SK-N-SH treated with all-trans-retinoic acid at 6 μM for 48 hours (cell line): ENCODE results near the gene CORO2A.

ENCODE experiments used
- ATAC-seq: fragments of 200-7000 bp; cut with Tn5 transposase; 3 replicates; pipeline ENCODE4 v1.9.1; 2020; ENCODE audit warnings: mild to moderate bottlenecking, moderate library complexity
- ARNTL ChIP-seq: fragments of 450-650 bp; formaldehyde crosslinking; IDR thresholded peaks from 2 replicates; pipeline ENCODE4 v1.5.0; 2020; ENCODE audit warnings: low read depth, mild to moderate bottlenecking, moderate library complexity, borderline replicate concordance
- BACH2 ChIP-seq: fragments of 250-450 bp; sonication (Bioruptor Pico); IDR thresholded peaks from 2 replicates; pipeline ENCODE4 v1.9.0; 2021; ENCODE audit warnings: mild to moderate bottlenecking, borderline replicate concordance
- CSDC2 ChIP-seq: fragments of 250-450 bp; sonication (Bioruptor Pico); IDR thresholded peaks from 2 replicates; pipeline ENCODE4 v1.5.0; 2020; ENCODE audit warnings: mild to moderate bottlenecking, moderate library complexity
- ESRRG ChIP-seq: fragments of 250-450 bp; sonication (Bioruptor Pico); IDR thresholded peaks from 2 replicates; pipeline ENCODE4 v1.6.1; 2021; ENCODE audit warnings: mild to moderate bottlenecking
- GLIS3 ChIP-seq: fragments of 250-450 bp; sonication (Bioruptor Pico); IDR thresholded peaks from 2 replicates; pipeline ENCODE4 v1.5.0; 2020; ENCODE audit warnings: mild to moderate bottlenecking, moderate library complexity
- ISL1 ChIP-seq: fragments of 250-450 bp; sonication (Bioruptor Pico); IDR thresholded peaks from 2 replicates; pipeline ENCODE4 v2.1.2; 2022; ENCODE audit warnings: mild to moderate bottlenecking, moderate library complexity
- OSR1 ChIP-seq: fragments of 250-450 bp; sonication (Bioruptor Pico); IDR thresholded peaks from 2 replicates; pipeline ENCODE4 v1.8.0; 2022; ENCODE audit warnings: moderate library complexity, mild to moderate bottlenecking, inconsistent platforms
- PPARA ChIP-seq: fragments of 250-450 bp; sonication (Bioruptor Pico); IDR thresholded peaks from 2 replicates; pipeline ENCODE4 v1.5.0; 2020; ENCODE audit warnings: mild to moderate bottlenecking, borderline replicate concordance
- RARB ChIP-seq: fragments of 250-450 bp; sonication (Bioruptor Pico); IDR thresholded peaks from 2 replicates; pipeline ENCODE4 v1.8.0; 2021; ENCODE audit warnings: mild to moderate bottlenecking, moderate library complexity
- SNAI2 ChIP-seq: fragments of 250-450 bp; sonication (Bioruptor Pico); IDR thresholded peaks from 2 replicates; pipeline ENCODE4 v1.5.0; 2020; ENCODE audit warnings: mild to moderate bottlenecking, moderate library complexity
- TCF4 ChIP-seq: fragments of 250-450 bp; sonication (Bioruptor Pico); IDR thresholded peaks from 2 replicates; pipeline ENCODE4 v1.8.0; 2021; ENCODE audit warnings: mild to moderate bottlenecking, moderate library complexity, borderline replicate concordance
- TOX ChIP-seq: fragments of 250-450 bp; sonication (Bioruptor Pico); IDR thresholded peaks from 2 replicates; pipeline ENCODE4 v1.8.0; 2021; ENCODE audit warnings: mild to moderate bottlenecking, moderate library complexity, borderline replicate concordance
- ZC3H10 ChIP-seq: fragments of 250-450 bp; sonication (Bioruptor Pico); IDR thresholded peaks from 2 replicates; pipeline ENCODE4 v1.5.1; 2021; ENCODE audit warnings: mild to moderate bottlenecking, moderate library complexity
- ZFP3 ChIP-seq: fragments of 250-450 bp; sonication (Bioruptor Pico); IDR thresholded peaks from 2 replicates; pipeline ENCODE4 v1.5.0; 2020; ENCODE audit warnings: mild to moderate bottlenecking, moderate library complexity
- ZFP30 ChIP-seq: fragments of 450-650 bp; formaldehyde crosslinking; IDR thresholded peaks from 2 replicates; pipeline ENCODE4 v1.5.0; 2022; ENCODE audit warnings: mild to moderate bottlenecking, moderate library complexity
- ZNF565 ChIP-seq: fragments of 450-650 bp; formaldehyde crosslinking; conservative IDR thresholded peaks from 2 replicates; pipeline ENCODE4 v1.5.0; 2020; ENCODE audit warnings: low read depth, mild to moderate bottlenecking, moderate library complexity
- ZNF70 ChIP-seq: fragments of 450-650 bp; formaldehyde crosslinking; IDR thresholded peaks from 2 replicates; pipeline ENCODE4 v1.5.0; 2020; ENCODE audit warnings: mild to moderate bottlenecking, moderate library complexity
- ZNF8 ChIP-seq: fragments of 450-650 bp; formaldehyde crosslinking; IDR thresholded peaks from 2 replicates; pipeline ENCODE4 v1.5.0; 2020; ENCODE audit warnings: mild to moderate bottlenecking, moderate library complexity
- TF ChIP-seq, protein P1 (sequence below): fragments of 250-450 bp; sonication (Bioruptor Pico); IDR thresholded peaks from 2 replicates; pipeline ENCODE4 v1.5.0; 2020; ENCODE audit warnings: mild to moderate bottlenecking, moderate library complexity
- TF ChIP-seq, protein P2 (sequence below): fragments of 250-450 bp; sonication (Bioruptor Pico); IDR thresholded peaks from 2 replicates; pipeline ENCODE4 v1.5.1; 2020; ENCODE audit warnings: low read depth, mild to moderate bottlenecking, moderate library complexity
- TF ChIP-seq, protein P3 (sequence below): fragments of 250-450 bp; sonication (Bioruptor Pico); IDR thresholded peaks from 2 replicates; pipeline ENCODE4 v1.8.0; 2021; ENCODE audit warnings: low read depth, mild to moderate bottlenecking, moderate library complexity, borderline replicate concordance
- TF ChIP-seq, protein P4 (sequence below): fragments of 250-450 bp; sonication (Bioruptor Pico); IDR thresholded peaks from 2 replicates; pipeline ENCODE4 v1.8.0; 2020; ENCODE audit warnings: mild to moderate bottlenecking, moderate library complexity, borderline replicate concordance
- TF ChIP-seq, protein P5 (sequence below): fragments of 250-450 bp; sonication (Bioruptor Pico); IDR thresholded peaks from 2 replicates; pipeline ENCODE4 v1.5.1; 2021; ENCODE audit warnings: mild to moderate bottlenecking, moderate library complexity

CORO2A gene

DNA sequence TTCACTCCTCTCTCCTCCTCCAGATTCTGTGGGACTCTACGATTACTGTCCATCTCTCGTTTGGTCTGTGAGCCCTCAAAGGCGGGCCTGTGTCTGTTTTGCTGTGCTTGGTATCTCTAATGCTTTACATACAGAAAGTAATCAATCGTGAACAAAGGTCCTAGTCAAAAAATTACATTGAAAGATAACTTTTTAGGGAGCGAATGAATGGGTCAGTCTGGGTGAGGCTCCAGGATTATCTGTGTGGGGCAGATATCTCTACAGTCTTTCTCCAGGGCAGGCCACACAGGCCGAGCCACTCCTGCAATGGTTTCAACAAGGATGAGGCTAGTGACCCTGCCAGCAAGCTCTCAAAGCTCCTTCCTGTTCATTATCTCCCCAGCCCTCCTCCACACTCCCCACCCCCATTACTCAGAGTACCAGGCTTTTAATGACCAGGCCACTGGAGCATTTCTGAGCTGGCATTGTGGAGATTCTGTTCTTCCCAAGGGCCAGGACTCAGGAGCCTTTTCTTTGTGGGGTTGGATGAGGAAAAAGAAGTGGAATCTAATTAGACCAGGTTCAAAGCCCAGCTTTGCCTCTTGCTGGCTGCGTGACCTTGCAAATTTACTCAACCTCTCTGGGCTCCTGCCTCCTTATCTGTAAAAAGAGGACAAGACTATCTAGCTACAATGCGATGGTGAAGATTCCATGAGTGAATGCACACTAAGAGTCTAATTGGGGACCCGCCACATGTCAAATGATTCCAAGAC is 10.2 kb downstream of the CORO2A start:
- ATAC-seq = no peak
- TF ChIP-seq, protein P1, sequence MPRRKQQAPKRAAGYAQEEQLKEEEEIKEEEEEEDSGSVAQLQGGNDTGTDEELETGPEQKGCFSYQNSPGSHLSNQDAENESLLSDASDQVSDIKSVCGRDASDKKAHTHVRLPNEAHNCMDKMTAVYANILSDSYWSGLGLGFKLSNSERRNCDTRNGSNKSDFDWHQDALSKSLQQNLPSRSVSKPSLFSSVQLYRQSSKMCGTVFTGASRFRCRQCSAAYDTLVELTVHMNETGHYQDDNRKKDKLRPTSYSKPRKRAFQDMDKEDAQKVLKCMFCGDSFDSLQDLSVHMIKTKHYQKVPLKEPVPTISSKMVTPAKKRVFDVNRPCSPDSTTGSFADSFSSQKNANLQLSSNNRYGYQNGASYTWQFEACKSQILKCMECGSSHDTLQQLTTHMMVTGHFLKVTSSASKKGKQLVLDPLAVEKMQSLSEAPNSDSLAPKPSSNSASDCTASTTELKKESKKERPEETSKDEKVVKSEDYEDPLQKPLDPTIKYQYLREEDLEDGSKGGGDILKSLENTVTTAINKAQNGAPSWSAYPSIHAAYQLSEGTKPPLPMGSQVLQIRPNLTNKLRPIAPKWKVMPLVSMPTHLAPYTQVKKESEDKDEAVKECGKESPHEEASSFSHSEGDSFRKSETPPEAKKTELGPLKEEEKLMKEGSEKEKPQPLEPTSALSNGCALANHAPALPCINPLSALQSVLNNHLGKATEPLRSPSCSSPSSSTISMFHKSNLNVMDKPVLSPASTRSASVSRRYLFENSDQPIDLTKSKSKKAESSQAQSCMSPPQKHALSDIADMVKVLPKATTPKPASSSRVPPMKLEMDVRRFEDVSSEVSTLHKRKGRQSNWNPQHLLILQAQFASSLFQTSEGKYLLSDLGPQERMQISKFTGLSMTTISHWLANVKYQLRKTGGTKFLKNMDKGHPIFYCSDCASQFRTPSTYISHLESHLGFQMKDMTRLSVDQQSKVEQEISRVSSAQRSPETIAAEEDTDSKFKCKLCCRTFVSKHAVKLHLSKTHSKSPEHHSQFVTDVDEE = no peak
- no peak for TF ChIP-seq ZNF8 (CRISPR knock-in tag)
- no peak for TF ChIP-seq RARB (CRISPR knock-in tag)
- TF ChIP-seq ZFP3 (CRISPR knock-in tag) = no peak
- TF ChIP-seq TOX (CRISPR knock-in tag) = no peak
- no peak for TF ChIP-seq TCF4 (CRISPR knock-in tag)
- TF ChIP-seq ZFP30 (CRISPR knock-in tag) = no peak
- TF ChIP-seq, protein P2, sequence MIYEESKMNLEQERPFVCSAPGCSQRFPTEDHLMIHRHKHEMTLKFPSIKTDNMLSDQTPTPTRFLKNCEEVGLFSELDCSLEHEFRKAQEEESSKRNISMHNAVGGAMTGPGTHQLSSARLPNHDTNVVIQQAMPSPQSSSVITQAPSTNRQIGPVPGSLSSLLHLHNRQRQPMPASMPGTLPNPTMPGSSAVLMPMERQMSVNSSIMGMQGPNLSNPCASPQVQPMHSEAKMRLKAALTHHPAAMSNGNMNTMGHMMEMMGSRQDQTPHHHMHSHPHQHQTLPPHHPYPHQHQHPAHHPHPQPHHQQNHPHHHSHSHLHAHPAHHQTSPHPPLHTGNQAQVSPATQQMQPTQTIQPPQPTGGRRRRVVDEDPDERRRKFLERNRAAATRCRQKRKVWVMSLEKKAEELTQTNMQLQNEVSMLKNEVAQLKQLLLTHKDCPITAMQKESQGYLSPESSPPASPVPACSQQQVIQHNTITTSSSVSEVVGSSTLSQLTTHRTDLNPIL (CRISPR knock-in tag) = no peak
- no peak for TF ChIP-seq CSDC2 (CRISPR knock-in tag)
- TF ChIP-seq SNAI2 = no peak
- no peak for TF ChIP-seq ZC3H10 (CRISPR knock-in tag)
- TF ChIP-seq, protein P3, sequence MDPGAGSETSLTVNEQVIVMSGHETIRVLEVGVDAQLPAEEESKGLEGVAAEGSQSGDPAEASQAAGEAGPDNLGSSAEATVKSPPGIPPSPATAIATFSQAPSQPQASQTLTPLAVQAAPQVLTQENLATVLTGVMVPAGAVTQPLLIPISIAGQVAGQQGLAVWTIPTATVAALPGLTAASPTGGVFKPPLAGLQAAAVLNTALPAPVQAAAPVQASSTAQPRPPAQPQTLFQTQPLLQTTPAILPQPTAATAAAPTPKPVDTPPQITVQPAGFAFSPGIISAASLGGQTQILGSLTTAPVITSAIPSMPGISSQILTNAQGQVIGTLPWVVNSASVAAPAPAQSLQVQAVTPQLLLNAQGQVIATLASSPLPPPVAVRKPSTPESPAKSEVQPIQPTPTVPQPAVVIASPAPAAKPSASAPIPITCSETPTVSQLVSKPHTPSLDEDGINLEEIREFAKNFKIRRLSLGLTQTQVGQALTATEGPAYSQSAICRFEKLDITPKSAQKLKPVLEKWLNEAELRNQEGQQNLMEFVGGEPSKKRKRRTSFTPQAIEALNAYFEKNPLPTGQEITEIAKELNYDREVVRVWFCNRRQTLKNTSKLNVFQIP (CRISPR knock-in tag) = no peak
- no peak for TF ChIP-seq ESRRG (CRISPR knock-in tag)
- no peak for TF ChIP-seq ARNTL (CRISPR knock-in tag)
- TF ChIP-seq, protein P4, sequence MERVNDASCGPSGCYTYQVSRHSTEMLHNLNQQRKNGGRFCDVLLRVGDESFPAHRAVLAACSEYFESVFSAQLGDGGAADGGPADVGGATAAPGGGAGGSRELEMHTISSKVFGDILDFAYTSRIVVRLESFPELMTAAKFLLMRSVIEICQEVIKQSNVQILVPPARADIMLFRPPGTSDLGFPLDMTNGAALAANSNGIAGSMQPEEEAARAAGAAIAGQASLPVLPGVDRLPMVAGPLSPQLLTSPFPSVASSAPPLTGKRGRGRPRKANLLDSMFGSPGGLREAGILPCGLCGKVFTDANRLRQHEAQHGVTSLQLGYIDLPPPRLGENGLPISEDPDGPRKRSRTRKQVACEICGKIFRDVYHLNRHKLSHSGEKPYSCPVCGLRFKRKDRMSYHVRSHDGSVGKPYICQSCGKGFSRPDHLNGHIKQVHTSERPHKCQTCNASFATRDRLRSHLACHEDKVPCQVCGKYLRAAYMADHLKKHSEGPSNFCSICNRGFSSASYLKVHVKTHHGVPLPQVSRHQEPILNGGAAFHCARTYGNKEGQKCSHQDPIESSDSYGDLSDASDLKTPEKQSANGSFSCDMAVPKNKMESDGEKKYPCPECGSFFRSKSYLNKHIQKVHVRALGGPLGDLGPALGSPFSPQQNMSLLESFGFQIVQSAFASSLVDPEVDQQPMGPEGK (CRISPR knock-in tag) = no peak

DNA sequence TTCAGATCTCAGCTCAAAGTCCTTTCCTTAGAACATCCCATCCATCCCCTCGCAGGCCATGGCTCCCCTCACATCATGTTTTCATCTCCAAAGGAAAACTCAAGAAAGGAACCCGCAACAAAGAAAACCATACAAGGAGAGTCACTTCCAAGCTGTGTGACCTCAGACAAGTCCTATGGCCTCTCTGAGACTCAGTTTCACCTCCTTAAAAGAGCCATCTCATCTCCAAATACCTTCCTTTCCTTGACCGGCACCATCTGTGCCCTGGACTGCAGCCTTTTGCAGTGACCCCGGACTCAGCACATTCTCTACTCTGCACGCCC is 10.7 kb downstream of the CORO2A start:
- no peak for ATAC-seq
- TF ChIP-seq OSR1 (no peak), GLIS3 (no peak), BACH2 (CRISPR knock-in tag) (no peak), ZNF565 (CRISPR knock-in tag) (no peak), ZNF8 (CRISPR knock-in tag) (no peak), RARB (CRISPR knock-in tag) (no peak), TCF4 (CRISPR knock-in tag) (no peak), PPARA (CRISPR knock-in tag) (no peak), ZFP3 (CRISPR knock-in tag) (no peak), ISL1 (CRISPR knock-in tag) (no peak), ZC3H10 (CRISPR knock-in tag) (no peak), CSDC2 (CRISPR knock-in tag) (no peak), ZNF70 (CRISPR knock-in tag) (no peak), SNAI2 (no peak), ZFP30 (CRISPR knock-in tag) (no peak)
- TF ChIP-seq, protein P1 = no peak
- TF ChIP-seq, protein P4 (CRISPR knock-in tag) = no peak
- TF ChIP-seq, protein P5, sequence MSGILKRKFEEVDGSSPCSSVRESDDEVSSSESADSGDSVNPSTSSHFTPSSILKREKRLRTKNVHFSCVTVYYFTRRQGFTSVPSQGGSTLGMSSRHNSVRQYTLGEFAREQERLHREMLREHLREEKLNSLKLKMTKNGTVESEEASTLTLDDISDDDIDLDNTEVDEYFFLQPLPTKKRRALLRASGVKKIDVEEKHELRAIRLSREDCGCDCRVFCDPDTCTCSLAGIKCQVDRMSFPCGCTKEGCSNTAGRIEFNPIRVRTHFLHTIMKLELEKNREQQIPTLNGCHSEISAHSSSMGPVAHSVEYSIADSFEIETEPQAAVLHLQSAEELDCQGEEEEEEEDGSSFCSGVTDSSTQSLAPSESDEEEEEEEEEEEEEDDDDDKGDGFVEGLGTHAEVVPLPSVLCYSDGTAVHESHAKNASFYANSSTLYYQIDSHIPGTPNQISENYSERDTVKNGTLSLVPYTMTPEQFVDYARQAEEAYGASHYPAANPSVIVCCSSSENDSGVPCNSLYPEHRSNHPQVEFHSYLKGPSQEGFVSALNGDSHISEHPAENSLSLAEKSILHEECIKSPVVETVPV (CRISPR knock-in tag) = no peak
- TF ChIP-seq, protein P3 (CRISPR knock-in tag) = no peak
